ENCODE results near the gene IGSF9.

GRCh38 chr1:159939678-159940002 is 5.8 kb downstream of the IGSF9 start:
- TF ChIP-seq POLR2A (IDR thresholded peaks at IDR 0.05; ENCODE audit: low read length) (no peak), GATA1 (IDR thresholded peaks at IDR 0.05; ENCODE audit: low read depth, low read length) (no peak)
